Measurements from ENCODE around the gene COL21A1.

The COL21A1 gene

DNA sequence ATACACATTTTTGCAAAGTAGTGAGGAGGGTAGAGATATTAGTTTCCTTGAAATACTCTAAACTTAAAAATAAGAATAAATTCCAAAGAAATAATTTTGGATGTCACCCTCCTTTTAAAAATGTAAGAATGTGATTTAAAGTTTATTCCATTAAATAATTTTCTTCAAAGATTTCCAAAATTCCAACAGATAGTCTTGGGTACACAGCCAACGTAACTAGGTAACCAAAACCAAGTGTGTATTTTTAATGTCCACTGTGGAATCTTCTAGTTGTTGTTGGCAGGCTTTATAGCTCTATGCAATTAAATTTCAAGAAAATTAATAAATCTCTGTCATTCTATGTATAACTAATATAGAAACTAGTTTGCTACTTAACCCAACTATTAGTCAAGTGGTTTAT lies 101.3 kb downstream of the COL21A1 start:
- TF ChIP-seq EZH2 (IDR thresholded peaks at IDR 0.05; ENCODE audit: borderline replicate concordance, low read depth, low read length, severe bottlenecking), result no peak
- TF ChIP-seq, protein P1, sequence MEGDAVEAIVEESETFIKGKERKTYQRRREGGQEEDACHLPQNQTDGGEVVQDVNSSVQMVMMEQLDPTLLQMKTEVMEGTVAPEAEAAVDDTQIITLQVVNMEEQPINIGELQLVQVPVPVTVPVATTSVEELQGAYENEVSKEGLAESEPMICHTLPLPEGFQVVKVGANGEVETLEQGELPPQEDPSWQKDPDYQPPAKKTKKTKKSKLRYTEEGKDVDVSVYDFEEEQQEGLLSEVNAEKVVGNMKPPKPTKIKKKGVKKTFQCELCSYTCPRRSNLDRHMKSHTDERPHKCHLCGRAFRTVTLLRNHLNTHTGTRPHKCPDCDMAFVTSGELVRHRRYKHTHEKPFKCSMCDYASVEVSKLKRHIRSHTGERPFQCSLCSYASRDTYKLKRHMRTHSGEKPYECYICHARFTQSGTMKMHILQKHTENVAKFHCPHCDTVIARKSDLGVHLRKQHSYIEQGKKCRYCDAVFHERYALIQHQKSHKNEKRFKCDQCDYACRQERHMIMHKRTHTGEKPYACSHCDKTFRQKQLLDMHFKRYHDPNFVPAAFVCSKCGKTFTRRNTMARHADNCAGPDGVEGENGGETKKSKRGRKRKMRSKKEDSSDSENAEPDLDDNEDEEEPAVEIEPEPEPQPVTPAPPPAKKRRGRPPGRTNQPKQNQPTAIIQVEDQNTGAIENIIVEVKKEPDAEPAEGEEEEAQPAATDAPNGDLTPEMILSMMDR (IDR thresholded peaks at IDR 0.05; ENCODE audit: borderline replicate concordance, extremely low read depth, low read length, poor library complexity, severe bottlenecking), result no peak
- no peak overlapping the region for H2AFZ ChIP-seq (ENCODE audit: low read depth, low read length)
- H3K79me2 ChIP-seq (ENCODE audit: insufficient read depth, low read length), result no peaks in the 10 kb centered on the region
- H3K9me3 ChIP-seq (ENCODE audit: insufficient read depth, low read length, severe bottlenecking), result no peaks in the 10 kb centered on the region
- no peaks in the 10 kb centered on the region for H3K36me3 ChIP-seq (ENCODE audit: insufficient read depth, low read length)
- no peaks in the 10 kb centered on the region for H4K20me1 ChIP-seq (ENCODE audit: insufficient read depth, low read length)
- H3K4me2 ChIP-seq (ENCODE audit: insufficient read depth, low read length), result no peak overlapping the region
- H3K4me3 ChIP-seq (ENCODE audit: low read depth in 1 of 2, low read length in 2 of 2), result no peak overlapping the region
- no peaks in the 10 kb centered on the region for H3K4me1 ChIP-seq (ENCODE audit: insufficient read depth, low read length)
- no peak overlapping the region for H3K27ac ChIP-seq (ENCODE audit: low read length)
- DNase-seq (no peak), ATAC-seq (ENCODE audit: insufficient read depth, low read depth) (no peak)
- H3K27me3 ChIP-seq (ENCODE audit: insufficient read depth, low read length, poor library complexity), result no peaks in the 10 kb centered on the region
- H3K9ac ChIP-seq (ENCODE audit: low read depth, low read length), result no peak overlapping the region

DNA sequence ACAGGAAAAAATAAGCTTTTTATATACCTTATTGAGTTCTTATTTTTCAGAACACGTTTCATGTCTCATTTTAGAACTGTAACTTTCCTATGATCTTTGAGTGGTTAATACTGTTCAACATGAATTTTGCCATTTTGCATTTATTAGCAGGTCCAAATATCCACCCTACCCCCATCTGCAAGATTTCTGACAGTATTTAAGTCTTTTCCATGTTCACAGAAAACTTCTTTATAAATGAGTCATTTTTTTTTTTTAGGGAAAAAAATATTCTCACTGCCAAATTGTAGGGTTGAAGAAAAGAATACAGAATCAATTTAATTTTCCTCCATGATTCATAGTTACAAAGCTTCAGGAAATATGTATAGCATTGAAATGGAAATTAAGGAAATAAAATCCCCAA lies 101.8 kb downstream of the COL21A1 start:
- no peaks in the 10 kb centered on the region for H3K36me3 ChIP-seq (ENCODE audit: insufficient read depth, low read length)
- no peak overlapping the region for H3K9ac ChIP-seq (ENCODE audit: low read depth, low read length)
- H4K20me1 ChIP-seq (ENCODE audit: insufficient read depth, low read length), result no peaks in the 10 kb centered on the region
- no peak overlapping the region for H2AFZ ChIP-seq (ENCODE audit: low read depth, low read length)
- no peaks in the 10 kb centered on the region for H3K27me3 ChIP-seq (ENCODE audit: insufficient read depth, low read length, poor library complexity)
- no peaks in the 10 kb centered on the region for H3K79me2 ChIP-seq (ENCODE audit: insufficient read depth, low read length)
- H3K27ac ChIP-seq (ENCODE audit: low read length), result no peak overlapping the region
- DNase-seq, result no peak
- ATAC-seq (ENCODE audit: insufficient read depth, low read depth), result no peak
- H3K9me3 ChIP-seq (ENCODE audit: insufficient read depth, low read length, severe bottlenecking), result no peaks in the 10 kb centered on the region
- H3K4me2 ChIP-seq (ENCODE audit: insufficient read depth, low read length), result no peak overlapping the region
- H3K4me1 ChIP-seq (ENCODE audit: insufficient read depth, low read length), result no peaks in the 10 kb centered on the region
- H3K4me3 ChIP-seq (ENCODE audit: low read depth in 1 of 2, low read length in 2 of 2), result no peak overlapping the region
- TF ChIP-seq EZH2 (IDR thresholded peaks at IDR 0.05; ENCODE audit: borderline replicate concordance, low read depth, low read length, severe bottlenecking), result no peak
- TF ChIP-seq, protein P1 (IDR thresholded peaks at IDR 0.05; ENCODE audit: borderline replicate concordance, extremely low read depth, low read length, poor library complexity, severe bottlenecking), result no peak

DNA sequence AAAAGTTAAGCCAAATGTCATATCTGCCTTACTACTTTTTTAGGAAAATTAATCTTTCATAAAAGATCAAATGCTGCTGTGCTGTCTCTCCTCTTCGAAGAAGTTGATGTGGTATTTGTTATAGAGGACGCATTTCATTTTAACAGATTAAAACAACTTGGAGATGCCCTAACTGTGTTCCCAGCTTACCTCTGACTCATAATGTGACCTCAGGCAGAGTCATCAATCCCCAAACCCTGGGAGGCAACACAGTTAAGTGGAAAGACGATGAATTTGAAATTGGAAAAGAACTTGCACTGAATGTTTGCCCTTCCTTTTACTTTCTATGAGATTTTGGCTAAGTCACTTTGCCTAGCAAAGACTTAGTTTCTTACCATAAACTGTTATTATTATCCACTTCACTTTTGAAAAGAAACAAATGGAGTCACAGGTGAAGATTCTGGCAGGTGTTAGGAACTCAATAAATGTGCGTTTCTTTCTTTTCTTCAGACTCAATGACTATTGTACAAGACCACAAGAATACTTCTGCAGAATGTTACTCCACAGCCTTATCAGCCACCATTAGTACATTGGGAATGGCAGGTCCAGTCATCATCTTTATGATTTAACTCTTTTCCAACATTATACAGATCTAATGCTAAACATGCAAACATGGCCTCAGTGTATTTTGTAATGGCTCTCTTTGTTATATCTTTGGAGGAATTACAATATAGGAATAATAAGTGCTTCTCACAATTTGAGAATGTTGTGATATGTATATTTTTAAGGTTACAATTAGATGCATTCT lies 102.6 kb downstream of the COL21A1 start:
- DNase-seq (no peak), ATAC-seq (ENCODE audit: insufficient read depth, low read depth) (no peak)
- no peak for TF ChIP-seq EZH2 (IDR thresholded peaks at IDR 0.05; ENCODE audit: borderline replicate concordance, low read depth, low read length, severe bottlenecking)
- H2AFZ ChIP-seq (ENCODE audit: low read depth, low read length), result no peak overlapping the region
- H4K20me1 ChIP-seq (ENCODE audit: insufficient read depth, low read length), result no peaks in the 10 kb centered on the region
- H3K27me3 ChIP-seq (ENCODE audit: insufficient read depth, low read length, poor library complexity), result no peaks in the 10 kb centered on the region
- no peaks in the 10 kb centered on the region for H3K79me2 ChIP-seq (ENCODE audit: insufficient read depth, low read length)
- no peak overlapping the region for H3K27ac ChIP-seq (ENCODE audit: low read length)
- no peaks in the 10 kb centered on the region for H3K36me3 ChIP-seq (ENCODE audit: insufficient read depth, low read length)
- no peaks in the 10 kb centered on the region for H3K4me1 ChIP-seq (ENCODE audit: insufficient read depth, low read length)
- H3K4me2 ChIP-seq (ENCODE audit: insufficient read depth, low read length), result no peak overlapping the region
- H3K9me3 ChIP-seq (ENCODE audit: insufficient read depth, low read length, severe bottlenecking), result no peaks in the 10 kb centered on the region
- H3K9ac ChIP-seq (ENCODE audit: low read depth, low read length), result no peak overlapping the region
- H3K4me3 ChIP-seq (ENCODE audit: low read depth in 1 of 2, low read length in 2 of 2), result no peak overlapping the region

DNA sequence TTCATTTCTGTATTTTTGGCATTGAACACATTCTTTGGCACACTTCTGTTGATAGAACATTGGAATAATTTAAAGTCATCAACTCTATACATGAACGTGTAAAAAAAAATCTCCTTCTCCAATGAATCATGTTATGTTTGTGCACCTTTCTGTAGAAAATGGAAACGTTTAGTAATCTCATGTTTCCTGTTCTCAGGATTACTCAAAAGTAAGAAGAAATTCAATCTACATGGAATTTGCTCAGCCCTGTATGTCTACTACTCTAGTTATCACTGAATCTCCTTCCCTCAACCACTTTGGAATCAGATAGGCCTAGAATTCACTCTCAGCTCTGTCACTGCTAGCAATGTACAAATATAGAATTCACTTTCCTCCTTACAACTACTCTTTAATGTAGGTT lies 103.6 kb downstream of the COL21A1 start:
- no peak overlapping the region for H3K4me2 ChIP-seq (ENCODE audit: insufficient read depth, low read length)
- no peaks in the 10 kb centered on the region for H3K9me3 ChIP-seq (ENCODE audit: insufficient read depth, low read length, severe bottlenecking)
- no peak for TF ChIP-seq EZH2 (IDR thresholded peaks at IDR 0.05; ENCODE audit: borderline replicate concordance, low read depth, low read length, severe bottlenecking)
- H3K36me3 ChIP-seq (ENCODE audit: insufficient read depth, low read length), result no peaks in the 10 kb centered on the region
- H3K9ac ChIP-seq (ENCODE audit: low read depth, low read length), result no peak overlapping the region
- H2AFZ ChIP-seq (ENCODE audit: low read depth, low read length), result no peak overlapping the region
- no peak for ATAC-seq (ENCODE audit: insufficient read depth, low read depth)
- H4K20me1 ChIP-seq (ENCODE audit: insufficient read depth, low read length), result no peaks in the 10 kb centered on the region
- no peaks in the 10 kb centered on the region for H3K79me2 ChIP-seq (ENCODE audit: insufficient read depth, low read length)
- no peak for DNase-seq
- no peak overlapping the region for H3K27ac ChIP-seq (ENCODE audit: low read length)
- no peaks in the 10 kb centered on the region for H3K27me3 ChIP-seq (ENCODE audit: insufficient read depth, low read length, poor library complexity)
- no peaks in the 10 kb centered on the region for H3K4me1 ChIP-seq (ENCODE audit: insufficient read depth, low read length)
- no peak overlapping the region for H3K4me3 ChIP-seq (ENCODE audit: low read depth in 1 of 2, low read length in 2 of 2)

All from DND-41 (cell line).